Thymus (tissue), 11 donors: ENCODE results near the gene TRIM58. TPM values are rescaled to one million over a fixed set of nuclear protein-coding genes. Genes with fewer than 3 reads are reported as not detected.

ENCODE experiments used
- DNase-seq, 9 donors: peaks; one replicate each; pipeline ENCODE4 v3.0.0-alpha.2; 2013; ENCODE audit warnings: low spot score in 9 of 9, low read depth in 6 of 9, missing footprints in 1 of 9
- H3K27ac ChIP-seq, 2 donors: one replicate each; pipeline ENCODE4 v1.5.1; 2013; ENCODE audit warnings: control low read depth in 1 of 2, low read depth in 1 of 2, low read length in 1 of 2, mild to moderate bottlenecking in 1 of 2, moderate library complexity in 1 of 2
- H3K27me3 ChIP-seq, 2 donors: one replicate each; pipeline ENCODE4 v1.5.1; 2013; ENCODE audit warnings: low read length in 1 of 2; ENCODE audit not compliant: control insufficient read depth in 2 of 2, insufficient read depth in 1 of 2
- H3K36me3 ChIP-seq, 2 donors: one replicate each; pipeline ENCODE4 v1.5.1; 2013; ENCODE audit warnings: low read length in 1 of 2, mild to moderate bottlenecking in 1 of 2, moderate library complexity in 1 of 2; ENCODE audit not compliant: control insufficient read depth in 2 of 2, insufficient read depth in 2 of 2
- H3K4me1 ChIP-seq, 2 donors: one replicate each; pipeline ENCODE4 v1.5.1; 2013; ENCODE audit warnings: low read length in 2 of 2; ENCODE audit not compliant: control insufficient read depth in 2 of 2, insufficient read depth in 2 of 2
- H3K4me3 ChIP-seq, 2 donors: one replicate each; pipeline ENCODE4 v1.5.1; 2013; ENCODE audit warnings: low read length in 2 of 2, control low read depth in 1 of 2, mild to moderate bottlenecking in 1 of 2
- H3K9me3 ChIP-seq, 2 donors: one replicate each; pipeline ENCODE4 v1.5.1; 2013; ENCODE audit warnings: low read length in 1 of 2, mild to moderate bottlenecking in 1 of 2; ENCODE audit not compliant: control insufficient read depth in 2 of 2, insufficient read depth in 1 of 2
- WGBS: extraction: QIAGEN DNeasy Blood & Tissue Kit; methylation state at CpG from one replicate; pipeline ENCODE4 v1.1.7; 2013; 5-methylcytosine and 5-hydroxymethylcytosine counted together
- polyA plus RNA-seq: library from polyadenylated mRNA; stranded (reverse); fragments of 200-250 nt; gene quantifications from one replicate; pipeline ENCODE4 v1.2.3, GENCODE V29; 2013
- total RNA-seq: library from RNA; stranded (reverse); fragments of 120-200 nt; gene quantifications from one replicate; pipeline ENCODE4 v1.2.4, GENCODE V29; 2013
- donor health status: healthy.

TRIM58 gene
- total and polyA plus RNA-seq, 2 donors = 0.14 to 0.66 TPM

GRCh38 chr1:247843411-247843810 is 13.6 kb upstream of the TRIM58 start:
- WGBS = 97% methylated on average over 2 of the region's 2 CpGs
- H3K27ac ChIP-seq = no peak overlapping the region
- no peaks in the 10 kb centered on the region for H3K36me3 ChIP-seq
- no peaks in the 10 kb centered on the region for H3K9me3 ChIP-seq
- no peak for DNase-seq
- no peaks in the 10 kb centered on the region for H3K27me3 ChIP-seq
- H3K4me1 ChIP-seq = no peaks in the 10 kb centered on the region
- no peak overlapping the region for H3K4me3 ChIP-seq

- H3K27me3 ChIP-seq = no peaks in the 10 kb centered on the region
- WGBS = 93% methylated on average over 12 of the region's 12 CpGs
- H3K36me3 ChIP-seq = no peaks in the 10 kb centered on the region
Measured at GRCh38 chr1:247845011-247845692, 11.8 kb upstream of the TRIM58 start.

GRCh38 chr1:247845693-247846017 is 11.3 kb upstream of the TRIM58 start:
- Histone ChIP-seq H3K27ac (no peak overlapping the region), H3K4me3 (no peak overlapping the region), H3K4me1 (no peaks in the 10 kb centered on the region), H3K9me3 (no peaks in the 10 kb centered on the region), H3K36me3 (no peaks in the 10 kb centered on the region), H3K27me3 (no peaks in the 10 kb centered on the region)
- DNase-seq = no peak
- WGBS = 96% methylated on average over 5 of the region's 5 CpGs

More at GRCh38 chr1:247845011-247845692, 11.8 kb upstream of the TRIM58 start:
- Histone ChIP-seq H3K9me3 (no peaks in the 10 kb centered on the region), H3K27ac (no peak overlapping the region), H3K4me1 (no peaks in the 10 kb centered on the region), H3K4me3 (no peak overlapping the region)
- no peak for DNase-seq

- no peaks in the 10 kb centered on the region for H3K4me1 ChIP-seq
- H3K27ac ChIP-seq = no peak overlapping the region
- H3K9me3 ChIP-seq = no peaks in the 10 kb centered on the region
- H3K36me3 ChIP-seq = no peaks in the 10 kb centered on the region
- no peak overlapping the region for H3K4me3 ChIP-seq
- no peaks in the 10 kb centered on the region for H3K27me3 ChIP-seq
- no peak for DNase-seq
- 95% methylated on average over 7 of the region's 7 CpGs for WGBS
Measured at GRCh38 chr1:247848346-247848745, 8.6 kb upstream of the TRIM58 start.

- no peaks in the 10 kb centered on the region for H3K4me1 ChIP-seq
- no peaks in the 10 kb centered on the region for H3K9me3 ChIP-seq
- no peak overlapping the region for H3K27ac ChIP-seq
- 93% methylated on average over 1 of the region's 1 CpG for WGBS
- H3K27me3 ChIP-seq = no peaks in the 10 kb centered on the region
- H3K4me3 ChIP-seq = no peak overlapping the region
- no peaks in the 10 kb centered on the region for H3K36me3 ChIP-seq
- no peak for DNase-seq
Measured at GRCh38 chr1:247849616-247850015, 7.4 kb upstream of the TRIM58 start.

- Histone ChIP-seq H3K4me3 (no peak overlapping the region), H3K36me3 (no peaks in the 10 kb centered on the region), H3K27me3 (peaks cover 2 to 29% of the 10 kb centered on the region in 2 donors), H3K27ac (no peak overlapping the region), H3K4me1 (peaks cover 5 to 6% of the 10 kb centered on the region in 2 donors), H3K9me3 (no peaks in the 10 kb centered on the region)
- DNase-seq = no peak
- WGBS = 90% methylated on average over 14 of the region's 14 CpGs
Measured at GRCh38 chr1:247854899-247855545, 2.0 kb upstream of the TRIM58 start.

GRCh38 chr1:247855911-247856310 is 1.1 kb upstream of the TRIM58 start:
- Histone ChIP-seq H3K27ac (no peak overlapping the region), H3K4me1 (peaks cover 5 to 6% of the 10 kb centered on the region in 2 donors), H3K36me3 (no peaks in the 10 kb centered on the region), H3K4me3 (no peak overlapping the region), H3K27me3 (peaks cover 2 to 29% of the 10 kb centered on the region in 2 donors), H3K9me3 (no peaks in the 10 kb centered on the region)
- WGBS = 97% methylated on average over 4 of the region's 4 CpGs
- no peak for DNase-seq

- no peak overlapping the region for H3K27ac ChIP-seq
- peaks cover 5 to 6% of the 10 kb centered on the region in 2 donors for H3K4me1 ChIP-seq
- peaks cover 2 to 29% of the 10 kb centered on the region in 2 donors for H3K27me3 ChIP-seq
- 17% methylated on average over 15 of the region's 15 CpGs for WGBS
- DNase-seq = peak in 1 of 9 donors; percentile 10
- peak overlapping the region; percentile 18 to 59 for H3K4me3 ChIP-seq
- no peaks in the 10 kb centered on the region for H3K36me3 ChIP-seq
- no peaks in the 10 kb centered on the region for H3K9me3 ChIP-seq
Measured at GRCh38 chr1:247857985-247858619, 1.1 kb downstream of the TRIM58 start.

- no peaks in the 10 kb centered on the region for H3K36me3 ChIP-seq
- 93% methylated on average over 4 of the region's 4 CpGs for WGBS
- H3K27ac ChIP-seq = no peak overlapping the region
- H3K4me1 ChIP-seq = peaks cover 0 to 5% of the 10 kb centered on the region in 2 donors
- no peaks in the 10 kb centered on the region for H3K9me3 ChIP-seq
- H3K4me3 ChIP-seq = no peak overlapping the region
- peaks cover 0 to 11% of the 10 kb centered on the region in 2 donors for H3K27me3 ChIP-seq
- no peak for DNase-seq
Measured at GRCh38 chr1:247862756-247863155, 5.8 kb downstream of the TRIM58 start.
